ENCODE measurements around the gene TNFSF15. TPM values are rescaled to one million over a fixed set of nuclear protein-coding genes. Genes with fewer than 3 reads are reported as not detected.
A peak's percentile ranks its signal among the peaks of the same experiment; 100 is the strongest.

Gene TNFSF15
- total RNA-seq, 1 donor from 2014 or later = 0.37 TPM

- no peak for DNase-seq (ENCODE audit: low spot score)
- H3K9me3 Mint-ChIP-seq (ENCODE audit: low read depth) = no peaks in the 10 kb centered on the region
- peaks cover 4% of the 10 kb centered on the region for H3K4me1 Mint-ChIP-seq (ENCODE audit: low read depth)
- H3K36me3 Mint-ChIP-seq (ENCODE audit: low read depth) = no peaks in the 10 kb centered on the region
- H3K4me3 Mint-ChIP-seq (ENCODE audit: unreplicated experiment) = no peak overlapping the region
- no peak overlapping the region for H3K27ac Mint-ChIP-seq (ENCODE audit: unreplicated experiment)
- TF ChIP-seq, protein P1, sequence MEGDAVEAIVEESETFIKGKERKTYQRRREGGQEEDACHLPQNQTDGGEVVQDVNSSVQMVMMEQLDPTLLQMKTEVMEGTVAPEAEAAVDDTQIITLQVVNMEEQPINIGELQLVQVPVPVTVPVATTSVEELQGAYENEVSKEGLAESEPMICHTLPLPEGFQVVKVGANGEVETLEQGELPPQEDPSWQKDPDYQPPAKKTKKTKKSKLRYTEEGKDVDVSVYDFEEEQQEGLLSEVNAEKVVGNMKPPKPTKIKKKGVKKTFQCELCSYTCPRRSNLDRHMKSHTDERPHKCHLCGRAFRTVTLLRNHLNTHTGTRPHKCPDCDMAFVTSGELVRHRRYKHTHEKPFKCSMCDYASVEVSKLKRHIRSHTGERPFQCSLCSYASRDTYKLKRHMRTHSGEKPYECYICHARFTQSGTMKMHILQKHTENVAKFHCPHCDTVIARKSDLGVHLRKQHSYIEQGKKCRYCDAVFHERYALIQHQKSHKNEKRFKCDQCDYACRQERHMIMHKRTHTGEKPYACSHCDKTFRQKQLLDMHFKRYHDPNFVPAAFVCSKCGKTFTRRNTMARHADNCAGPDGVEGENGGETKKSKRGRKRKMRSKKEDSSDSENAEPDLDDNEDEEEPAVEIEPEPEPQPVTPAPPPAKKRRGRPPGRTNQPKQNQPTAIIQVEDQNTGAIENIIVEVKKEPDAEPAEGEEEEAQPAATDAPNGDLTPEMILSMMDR (IDR thresholded peaks at IDR 0.05) = no peak
- H3K27me3 Mint-ChIP-seq (ENCODE audit: low read depth) = no peaks in the 10 kb centered on the region
Observed at GRCh38 chr9:114813717-114814418, 8.0 kb upstream of the TNFSF15 start.

GRCh38 chr9:114811966-114812636, 6.3 kb upstream of the TNFSF15 start:
- Mint-ChIP-seq H3K27me3 (ENCODE audit: low read depth) (no peaks in the 10 kb centered on the region), H3K27ac (ENCODE audit: unreplicated experiment) (no peak overlapping the region)

GRCh38 chr9:114811301-114811700, 5.5 kb upstream of the TNFSF15 start:
- TF ChIP-seq, protein P1 (IDR thresholded peaks at IDR 0.05) = no peak
- Mint-ChIP-seq H3K4me1 (ENCODE audit: low read depth) (peaks cover 6% of the 10 kb centered on the region), H3K27ac (ENCODE audit: unreplicated experiment) (no peak overlapping the region), H3K36me3 (ENCODE audit: low read depth) (no peaks in the 10 kb centered on the region), H3K9me3 (ENCODE audit: low read depth) (no peaks in the 10 kb centered on the region), H3K4me3 (ENCODE audit: unreplicated experiment) (no peak overlapping the region), H3K27me3 (ENCODE audit: low read depth) (no peaks in the 10 kb centered on the region)
- no peak for DNase-seq (ENCODE audit: low spot score)

More at GRCh38 chr9:114811966-114812636, 6.3 kb upstream of the TNFSF15 start:
- no peak for DNase-seq (ENCODE audit: low spot score)
- TF ChIP-seq, protein P1 (IDR thresholded peaks at IDR 0.05) = no peak
- Mint-ChIP-seq H3K4me1 (ENCODE audit: low read depth) (peaks cover 4% of the 10 kb centered on the region), H3K4me3 (ENCODE audit: unreplicated experiment) (no peak overlapping the region), H3K36me3 (ENCODE audit: low read depth) (no peaks in the 10 kb centered on the region), H3K9me3 (ENCODE audit: low read depth) (no peaks in the 10 kb centered on the region)

- Mint-ChIP-seq H3K36me3 (ENCODE audit: low read depth) (no peaks in the 10 kb centered on the region), H3K27me3 (ENCODE audit: low read depth) (no peaks in the 10 kb centered on the region), H3K27ac (ENCODE audit: unreplicated experiment) (no peak overlapping the region), H3K9me3 (ENCODE audit: low read depth) (no peaks in the 10 kb centered on the region), H3K4me3 (ENCODE audit: unreplicated experiment) (no peak overlapping the region), H3K4me1 (ENCODE audit: low read depth) (peaks cover 13% of the 10 kb centered on the region)
- TF ChIP-seq, protein P1 (IDR thresholded peaks at IDR 0.05) = no peak
- no peak for DNase-seq (ENCODE audit: low spot score)
Observed at GRCh38 chr9:114810614-114811013, 4.8 kb upstream of the TNFSF15 start.

DNA sequence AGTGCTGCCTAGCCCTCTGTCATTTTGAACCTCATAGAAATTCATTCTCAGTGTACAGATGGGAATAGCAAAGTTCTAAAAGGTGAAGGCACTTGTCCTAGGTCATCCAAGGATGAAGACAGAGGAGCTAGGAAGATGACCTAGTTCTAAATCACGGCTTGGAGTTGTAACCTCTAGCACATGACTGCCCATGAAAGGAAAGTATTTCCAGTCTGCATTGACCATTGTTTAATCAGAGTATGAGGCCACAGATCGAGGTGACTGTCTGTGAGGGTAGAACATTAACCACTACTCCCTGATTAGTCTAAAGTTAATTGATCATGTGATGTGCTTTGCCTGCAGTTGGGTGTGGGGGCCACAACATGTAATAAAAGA, 674 bp upstream of the TNFSF15 start:
- H3K27me3 Mint-ChIP-seq (ENCODE audit: low read depth) = no peaks in the 10 kb centered on the region
- no peak for DNase-seq (ENCODE audit: low spot score)
- no peak overlapping the region for H3K4me3 Mint-ChIP-seq (ENCODE audit: unreplicated experiment)
- H3K27ac Mint-ChIP-seq (ENCODE audit: unreplicated experiment) = peak overlapping the region; percentile 84
- H3K36me3 Mint-ChIP-seq (ENCODE audit: low read depth) = no peaks in the 10 kb centered on the region
- H3K4me1 Mint-ChIP-seq (ENCODE audit: low read depth) = peaks cover 41% of the 10 kb centered on the region
- TF ChIP-seq, protein P1 (IDR thresholded peaks at IDR 0.05) = no peak
- H3K9me3 Mint-ChIP-seq (ENCODE audit: low read depth) = no peaks in the 10 kb centered on the region

Data from chondrocyte (in vitro differentiated cells).